ENCODE data around the gene KIAA0319L. TPM values are rescaled to one million over a fixed set of nuclear protein-coding genes. Genes with fewer than 3 reads are reported as not detected.

Gene KIAA0319L
- 100 to 1,000 TPM in 3 of 4 donors, 10 to 100 TPM in 1; 65.8 to 123 (median 111) TPM for total RNA-seq

DNA sequence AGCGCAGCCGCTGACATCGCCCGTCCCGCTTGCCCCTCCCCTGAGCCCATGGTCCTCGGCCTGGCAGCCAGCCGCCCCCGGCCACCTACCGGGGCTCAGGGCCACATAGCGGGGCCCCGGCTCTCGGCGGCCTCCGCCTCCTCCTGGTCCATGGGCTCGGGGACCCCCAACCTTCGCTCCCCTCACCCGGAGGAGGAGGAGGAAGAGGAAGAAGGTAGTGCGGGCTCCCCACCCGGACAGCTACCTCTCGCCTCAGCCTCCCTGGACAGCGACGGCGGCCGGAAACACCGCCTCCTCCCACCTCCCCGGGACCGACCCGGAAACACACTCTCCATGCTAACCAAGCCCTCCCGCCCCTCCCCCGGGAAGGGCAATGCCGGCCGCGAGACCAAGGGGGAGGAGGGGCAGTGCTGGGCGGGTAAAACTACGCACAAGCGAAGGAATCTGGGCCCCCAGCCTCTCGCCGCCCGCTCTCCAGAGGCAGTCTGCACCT is at the start of gene KIAA0319L:
TSS of gene KIAA0319L (minus strand) at position 286 of the 493 bp plus-strand sequence. CDS start 2,912 bp downstream, outside the sequence.
- no peaks in the 10 kb centered on the region for H3K27me3 ChIP-seq
- no peaks in the 10 kb centered on the region for H3K9me3 ChIP-seq
- TF ChIP-seq POLR2A (IDR thresholded peaks at IDR 0.05): peak; percentile 27 to 79
- TF ChIP-seq, protein P1, sequence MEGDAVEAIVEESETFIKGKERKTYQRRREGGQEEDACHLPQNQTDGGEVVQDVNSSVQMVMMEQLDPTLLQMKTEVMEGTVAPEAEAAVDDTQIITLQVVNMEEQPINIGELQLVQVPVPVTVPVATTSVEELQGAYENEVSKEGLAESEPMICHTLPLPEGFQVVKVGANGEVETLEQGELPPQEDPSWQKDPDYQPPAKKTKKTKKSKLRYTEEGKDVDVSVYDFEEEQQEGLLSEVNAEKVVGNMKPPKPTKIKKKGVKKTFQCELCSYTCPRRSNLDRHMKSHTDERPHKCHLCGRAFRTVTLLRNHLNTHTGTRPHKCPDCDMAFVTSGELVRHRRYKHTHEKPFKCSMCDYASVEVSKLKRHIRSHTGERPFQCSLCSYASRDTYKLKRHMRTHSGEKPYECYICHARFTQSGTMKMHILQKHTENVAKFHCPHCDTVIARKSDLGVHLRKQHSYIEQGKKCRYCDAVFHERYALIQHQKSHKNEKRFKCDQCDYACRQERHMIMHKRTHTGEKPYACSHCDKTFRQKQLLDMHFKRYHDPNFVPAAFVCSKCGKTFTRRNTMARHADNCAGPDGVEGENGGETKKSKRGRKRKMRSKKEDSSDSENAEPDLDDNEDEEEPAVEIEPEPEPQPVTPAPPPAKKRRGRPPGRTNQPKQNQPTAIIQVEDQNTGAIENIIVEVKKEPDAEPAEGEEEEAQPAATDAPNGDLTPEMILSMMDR (IDR thresholded peaks at IDR 0.05): no peak
- DNase-seq: peak; percentile 90 to 91
- peak within 1 kb of the TSS; percentile 87 to 98 (median 94) for H3K27ac ChIP-seq
- peaks cover 22 to 41% of the 10 kb centered on the region in 2 donors for H3K4me1 ChIP-seq
- intact Hi-C loops (cut with DNase I): no loop called here
- 1 to 7% methylated on average over 3 to 22 of the region's 39 CpGs for WGBS, 2 donors
- peaks cover 6 to 7% of the 10 kb centered on the region in 2 donors for H3K36me3 ChIP-seq
- peak within 1 kb of the TSS; percentile 29 to 87 (median 81) for H3K4me3 ChIP-seq (replicated peaks in 1 of 3)

DNA sequence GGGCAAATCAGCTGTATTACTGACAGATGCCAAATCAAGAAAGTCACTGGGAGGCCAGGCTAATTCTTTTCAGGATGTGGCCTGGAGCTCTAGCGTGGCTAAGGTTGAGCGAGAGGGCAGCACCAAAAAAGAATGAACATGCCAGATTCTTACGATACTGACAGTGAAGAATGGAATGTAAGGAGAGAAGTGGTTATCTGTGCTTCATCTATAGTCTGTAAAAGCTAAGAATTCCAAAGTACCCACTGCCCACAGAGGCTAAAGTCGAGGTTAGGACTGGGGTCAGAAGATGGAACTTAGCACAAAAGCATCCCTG is 48.6 kb upstream of the KIAA0319L start:
- H3K36me3 ChIP-seq: peaks cover 35 to 39% of the 10 kb centered on the region in 2 donors
- no peaks in the 10 kb centered on the region for H3K9me3 ChIP-seq
- intact Hi-C loops (cut with DNase I): no loop called here
- H3K27me3 ChIP-seq: no peaks in the 10 kb centered on the region
- DNase-seq: no peak
- whole genome bisulfite sequencing, 2 donors: 77 to 87% methylated on average over 4 of the region's 4 CpGs
- TF ChIP-seq, protein P1 (IDR thresholded peaks at IDR 0.05): no peak
- no peak for TF ChIP-seq POLR2A (IDR thresholded peaks at IDR 0.05)
- no peak overlapping the region for H3K4me3 ChIP-seq (replicated peaks in 1 of 3)
- no peak overlapping the region for H3K27ac ChIP-seq
- no peaks in the 10 kb centered on the region for H3K4me1 ChIP-seq

DNA sequence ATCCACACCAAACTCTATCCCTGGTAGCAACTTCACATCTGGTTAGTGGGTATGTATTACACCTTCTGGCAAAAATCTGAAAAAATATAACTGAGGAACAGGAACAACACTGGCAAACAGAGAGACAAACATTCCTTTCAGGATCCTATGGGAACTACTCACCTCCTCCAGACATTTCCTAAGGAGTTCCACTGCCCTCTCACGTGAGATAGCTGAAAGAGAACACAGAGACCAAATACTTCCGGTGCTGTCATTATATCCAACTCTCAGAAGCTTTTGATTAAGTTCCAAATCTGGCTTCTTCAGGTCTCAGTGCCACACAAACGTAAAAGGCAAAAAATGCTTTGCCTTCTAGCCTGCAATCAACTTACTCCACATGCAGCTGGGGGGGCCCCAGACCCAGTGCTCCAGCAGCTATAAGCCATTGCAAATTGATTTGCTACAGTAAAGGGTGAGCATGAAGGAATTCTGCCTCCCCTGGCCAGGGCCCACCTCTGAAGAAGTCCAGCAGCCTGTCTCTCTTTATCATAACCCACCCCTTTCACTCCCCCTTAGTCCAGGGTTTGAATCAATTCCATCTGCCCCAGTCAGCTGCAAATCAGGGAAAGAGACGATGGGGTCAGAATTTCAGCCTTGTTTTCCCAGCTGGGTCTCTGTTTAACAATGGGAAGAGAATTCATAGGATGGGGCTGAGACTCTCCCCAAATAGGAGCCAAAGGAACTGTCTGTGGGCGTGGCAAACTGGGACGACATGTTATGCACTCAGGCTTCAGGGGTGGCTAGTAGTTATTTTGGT is 48.1 kb upstream of the KIAA0319L start:
- H3K4me3 ChIP-seq (replicated peaks in 1 of 3): no peak overlapping the region

DNA sequence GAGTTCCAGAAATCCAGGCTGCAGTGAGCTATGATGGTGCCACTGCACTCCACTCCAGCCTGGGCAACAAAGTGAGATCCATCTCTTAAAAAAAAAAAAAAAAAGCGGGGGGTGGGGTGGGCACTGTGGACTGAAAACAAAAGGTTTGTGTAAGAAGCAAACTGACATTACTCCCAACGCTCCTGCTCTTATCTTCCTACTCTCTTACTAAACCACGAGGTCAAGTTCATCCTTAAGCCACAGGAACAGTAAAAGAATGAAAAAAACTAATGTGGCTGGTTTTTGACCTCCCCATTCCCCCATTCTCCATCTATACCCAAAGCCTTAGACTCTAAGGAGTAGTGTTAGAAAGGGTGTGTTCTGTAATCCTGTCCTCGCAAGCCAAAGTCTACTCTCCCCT is 46.7 kb upstream of the KIAA0319L start:
- no peak for DNase-seq
- Histone ChIP-seq H3K4me3 (replicated peaks in 1 of 3) (no peak overlapping the region), H3K36me3 (peaks cover 35 to 40% of the 10 kb centered on the region in 2 donors), H3K27ac (no peak overlapping the region), H3K4me1 (no peaks in the 10 kb centered on the region), H3K9me3 (no peaks in the 10 kb centered on the region), H3K27me3 (no peaks in the 10 kb centered on the region)
- TF ChIP-seq POLR2A (IDR thresholded peaks at IDR 0.05): no peak
- TF ChIP-seq, protein P1 (IDR thresholded peaks at IDR 0.05): no peak
- 88 to 96% methylated on average over 4 of the region's 4 CpGs for WGBS, 2 donors
- intact Hi-C loops (cut with DNase I): no loop called here

More for the DNA sequence above, 48.1 kb upstream of the KIAA0319L start:
- Histone ChIP-seq H3K27me3 (no peaks in the 10 kb centered on the region), H3K4me1 (no peaks in the 10 kb centered on the region), H3K27ac (no peak overlapping the region), H3K9me3 (no peaks in the 10 kb centered on the region), H3K36me3 (peaks cover 35 to 39% of the 10 kb centered on the region in 2 donors)
- 83 to 84% methylated on average over 6 of the region's 6 CpGs for WGBS, 2 donors
- TF ChIP-seq, protein P1 (IDR thresholded peaks at IDR 0.05): no peak
- TF ChIP-seq POLR2A (IDR thresholded peaks at IDR 0.05): no peak
- no peak for DNase-seq
- intact Hi-C loops (cut with DNase I): no loop called here

DNA sequence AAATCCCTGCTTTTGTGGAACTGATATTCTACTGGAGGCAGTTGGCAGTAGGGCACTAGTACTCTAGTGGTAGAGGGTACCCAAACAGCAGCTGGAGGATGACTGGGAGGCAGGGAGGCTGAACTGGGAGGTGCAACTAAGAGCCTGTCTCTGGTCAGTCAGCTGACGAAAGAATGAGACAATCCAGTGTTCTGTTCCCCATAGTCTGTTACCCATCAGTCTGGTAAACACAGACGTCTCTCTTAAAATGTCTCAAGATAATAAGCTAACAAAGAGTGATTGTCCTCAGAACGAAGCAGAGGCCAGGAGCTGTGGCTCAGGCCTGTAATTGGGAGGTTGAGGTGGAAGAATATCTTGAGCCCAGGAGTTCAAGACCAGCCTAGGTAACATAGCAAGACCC is 46.3 kb upstream of the KIAA0319L start:
- Histone ChIP-seq H3K4me3 (replicated peaks in 1 of 3) (no peak overlapping the region), H3K36me3 (peaks cover 30 to 35% of the 10 kb centered on the region in 2 donors), H3K4me1 (no peaks in the 10 kb centered on the region), H3K9me3 (no peaks in the 10 kb centered on the region), H3K27ac (no peak overlapping the region), H3K27me3 (no peaks in the 10 kb centered on the region)
- WGBS, 2 donors: 82 to 85% methylated on average over 3 of the region's 3 CpGs
- no peak for TF ChIP-seq POLR2A (IDR thresholded peaks at IDR 0.05)
- TF ChIP-seq, protein P1 (IDR thresholded peaks at IDR 0.05): no peak
- intact Hi-C loops (cut with DNase I): no loop called here
- no peak for DNase-seq

Measured in thyroid gland (tissue), 4 donors.